ENCODE results near the gene RTF1. TPM values are rescaled to one million over a fixed set of nuclear protein-coding genes. Genes with fewer than 3 reads are reported as not detected.

The RTF1 gene
- total RNA-seq, 2 experiments from 2014 or later = 38.1 to 39.2 TPM

GRCh38 chr15:41483519-41483918 is 66.6 kb downstream of the RTF1 start:
- DNase-seq (no peak), ATAC-seq (ENCODE audit: low read depth) (peak; percentile 74)
- Mint-ChIP-seq H3K9me3 (no peaks in the 10 kb centered on the region), H3K4me1 (peaks cover 20% of the 10 kb centered on the region), H3K36me3 (peaks cover 31% of the 10 kb centered on the region), H3K27ac (peak overlapping the region; percentile 71), H3K4me3 (peak overlapping the region; percentile 71), H3K27me3 (peaks cover 3% of the 10 kb centered on the region)
- POLR2A ChIA-PET = no interaction called here

GRCh38 chr15:41484937-41485625 is 68.2 kb downstream of the RTF1 start:
- Mint-ChIP-seq H3K27ac (no peak overlapping the region), H3K27me3 (peaks cover 3% of the 10 kb centered on the region), H3K9me3 (no peaks in the 10 kb centered on the region), H3K36me3 (peaks cover 24% of the 10 kb centered on the region), H3K4me3 (no peak overlapping the region), H3K4me1 (peaks cover 20% of the 10 kb centered on the region)
- POLR2A ChIA-PET = no interaction called here
- DNase-seq (no peak), ATAC-seq (ENCODE audit: low read depth) (no peak)

GRCh38 chr15:41486286-41486685 is 69.4 kb downstream of the RTF1 start:
- peaks cover 30% of the 10 kb centered on the region for H3K4me1 Mint-ChIP-seq
- POLR2A ChIA-PET = no interaction called here

DNA sequence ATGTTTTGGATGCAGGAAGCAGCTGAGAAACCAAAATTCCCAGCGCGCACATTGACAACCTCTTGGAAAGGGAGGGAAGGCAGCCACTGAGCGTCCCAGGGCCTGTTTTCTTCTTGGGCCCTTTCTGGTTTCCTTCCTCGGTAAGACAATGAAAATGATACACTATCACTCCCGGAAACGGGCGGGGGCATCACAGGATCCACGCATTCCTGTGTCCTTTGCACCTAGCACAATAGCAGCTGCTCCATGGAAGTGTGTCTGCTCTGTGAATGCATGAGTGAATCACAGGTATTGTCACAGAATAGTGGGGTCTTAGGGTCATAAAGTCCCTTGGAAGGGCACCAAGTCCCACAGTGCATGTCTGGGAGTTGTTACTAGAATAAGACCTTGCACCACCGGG is 70.5 kb downstream of the RTF1 start:
- H3K4me3 Mint-ChIP-seq = no peak overlapping the region
- H3K9me3 Mint-ChIP-seq = no peaks in the 10 kb centered on the region
- H3K27me3 Mint-ChIP-seq = peaks cover 15% of the 10 kb centered on the region
- ATAC-seq (ENCODE audit: low read depth) (no peak), DNase-seq (no peak)
- peaks cover 9% of the 10 kb centered on the region for H3K36me3 Mint-ChIP-seq
- H3K27ac Mint-ChIP-seq = no peak overlapping the region
- POLR2A ChIA-PET = no interaction called here
- H3K4me1 Mint-ChIP-seq = peaks cover 35% of the 10 kb centered on the region

More at GRCh38 chr15:41486286-41486685, 69.4 kb downstream of the RTF1 start:
- Mint-ChIP-seq H3K4me3 (no peak overlapping the region), H3K27ac (no peak overlapping the region), H3K27me3 (peaks cover 4% of the 10 kb centered on the region), H3K36me3 (peaks cover 16% of the 10 kb centered on the region), H3K9me3 (no peaks in the 10 kb centered on the region)
- DNase-seq = no peak
- ATAC-seq (ENCODE audit: low read depth) = no peak

- Mint-ChIP-seq H3K27me3 (peaks cover 19% of the 10 kb centered on the region), H3K4me1 (peaks cover 37% of the 10 kb centered on the region), H3K27ac (peak overlapping the region; percentile 63), H3K9me3 (no peaks in the 10 kb centered on the region), H3K36me3 (peaks cover 6% of the 10 kb centered on the region), H3K4me3 (peak overlapping the region; percentile 44)
- ATAC-seq (ENCODE audit: low read depth) = no peak
- no peak for DNase-seq
- POLR2A ChIA-PET = no interaction called here
Observed at GRCh38 chr15:41487802-41488201, 70.9 kb downstream of the RTF1 start.

DNA sequence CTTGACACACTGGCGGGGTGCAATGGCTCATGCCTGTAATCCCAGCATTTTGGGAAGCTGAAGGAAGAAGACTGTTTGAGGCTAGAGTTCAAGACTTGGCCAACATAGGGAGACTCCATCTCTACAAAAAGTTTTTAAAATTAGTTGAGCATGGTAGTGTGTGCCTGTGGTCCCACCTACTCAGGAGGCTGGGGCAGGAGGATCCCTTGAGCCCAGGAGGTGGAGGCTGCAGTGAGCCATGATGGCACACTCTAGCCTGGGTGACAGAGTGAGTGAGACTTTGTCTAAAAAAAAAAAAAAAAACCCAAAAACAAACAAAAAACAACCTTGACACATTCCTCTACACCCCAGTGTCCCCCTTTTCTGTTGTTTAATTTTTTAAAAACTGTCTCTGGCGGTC is 72.7 kb downstream of the RTF1 start:
- no peak overlapping the region for H3K27ac Mint-ChIP-seq
- peaks cover 2% of the 10 kb centered on the region for H3K36me3 Mint-ChIP-seq
- H3K4me1 Mint-ChIP-seq = peaks cover 26% of the 10 kb centered on the region
- no peak overlapping the region for H3K4me3 Mint-ChIP-seq
- DNase-seq = no peak
- ATAC-seq (ENCODE audit: low read depth) = no peak
- H3K27me3 Mint-ChIP-seq = peaks cover 24% of the 10 kb centered on the region
- no peaks in the 10 kb centered on the region for H3K9me3 Mint-ChIP-seq
- POLR2A ChIA-PET = interaction anchor here (0.7 kb wide), 1 partner anchor 37 kb away, joined by 5 read pairs; no protein-coding TSS in a partner anchor

- no peaks in the 10 kb centered on the region for H3K9me3 Mint-ChIP-seq
- DNase-seq = no peak
- peaks cover 2% of the 10 kb centered on the region for H3K36me3 Mint-ChIP-seq
- H3K27ac Mint-ChIP-seq = no peak overlapping the region
- H3K4me1 Mint-ChIP-seq = peaks cover 26% of the 10 kb centered on the region
- POLR2A ChIA-PET = interaction anchor here (0.7 kb wide), 1 partner anchor 37 kb away, joined by 5 read pairs; no protein-coding TSS in a partner anchor
- no peak overlapping the region for H3K4me3 Mint-ChIP-seq
- peaks cover 29% of the 10 kb centered on the region for H3K27me3 Mint-ChIP-seq
- ATAC-seq (ENCODE audit: low read depth) = peak; percentile 62
Observed at GRCh38 chr15:41490355-41490754, 73.5 kb downstream of the RTF1 start.

DNA sequence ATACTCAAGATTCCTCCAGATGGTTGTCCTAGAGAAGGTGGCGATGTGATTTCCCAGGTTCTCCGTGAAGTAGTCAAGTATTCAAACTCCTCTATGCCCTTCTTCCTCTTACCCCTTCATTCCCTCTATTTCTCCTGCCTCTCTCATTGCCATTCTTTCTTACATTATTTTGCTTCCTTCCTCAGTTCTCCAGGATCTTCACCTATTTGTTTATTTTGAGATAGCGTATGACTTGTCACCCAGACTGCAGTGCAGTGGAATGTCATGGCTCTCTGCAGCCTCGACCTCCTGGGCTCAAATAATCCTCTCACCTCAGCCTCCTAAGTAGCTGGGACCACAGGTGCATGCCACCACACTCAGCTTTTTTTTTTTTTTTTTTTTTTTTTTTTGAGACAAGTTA is 75.0 kb downstream of the RTF1 start:
- peaks cover 26% of the 10 kb centered on the region for H3K4me1 Mint-ChIP-seq

GRCh38 chr15:41492597-41493204 is 75.8 kb downstream of the RTF1 start:
- Mint-ChIP-seq H3K36me3 (peaks cover 2% of the 10 kb centered on the region), H3K27me3 (peaks cover 45% of the 10 kb centered on the region), H3K4me3 (peak overlapping the region; percentile 78), H3K9me3 (no peaks in the 10 kb centered on the region), H3K27ac (no peak overlapping the region), H3K4me1 (peaks cover 25% of the 10 kb centered on the region)
- DNase-seq (no peak), ATAC-seq (ENCODE audit: low read depth) (no peak)
- POLR2A ChIA-PET = interaction anchor here (1.2 kb wide), 1 partner anchor 168 kb away, joined by 6 read pairs; the partner anchor contains the start of gene MGA

More for the DNA sequence above, 75.0 kb downstream of the RTF1 start:
- no peak for DNase-seq
- Mint-ChIP-seq H3K27ac (no peak overlapping the region), H3K9me3 (no peaks in the 10 kb centered on the region), H3K36me3 (peaks cover 2% of the 10 kb centered on the region), H3K4me3 (no peak overlapping the region), H3K27me3 (peaks cover 38% of the 10 kb centered on the region)
- POLR2A ChIA-PET = no interaction called here
- no peak for ATAC-seq (ENCODE audit: low read depth)

DNA sequence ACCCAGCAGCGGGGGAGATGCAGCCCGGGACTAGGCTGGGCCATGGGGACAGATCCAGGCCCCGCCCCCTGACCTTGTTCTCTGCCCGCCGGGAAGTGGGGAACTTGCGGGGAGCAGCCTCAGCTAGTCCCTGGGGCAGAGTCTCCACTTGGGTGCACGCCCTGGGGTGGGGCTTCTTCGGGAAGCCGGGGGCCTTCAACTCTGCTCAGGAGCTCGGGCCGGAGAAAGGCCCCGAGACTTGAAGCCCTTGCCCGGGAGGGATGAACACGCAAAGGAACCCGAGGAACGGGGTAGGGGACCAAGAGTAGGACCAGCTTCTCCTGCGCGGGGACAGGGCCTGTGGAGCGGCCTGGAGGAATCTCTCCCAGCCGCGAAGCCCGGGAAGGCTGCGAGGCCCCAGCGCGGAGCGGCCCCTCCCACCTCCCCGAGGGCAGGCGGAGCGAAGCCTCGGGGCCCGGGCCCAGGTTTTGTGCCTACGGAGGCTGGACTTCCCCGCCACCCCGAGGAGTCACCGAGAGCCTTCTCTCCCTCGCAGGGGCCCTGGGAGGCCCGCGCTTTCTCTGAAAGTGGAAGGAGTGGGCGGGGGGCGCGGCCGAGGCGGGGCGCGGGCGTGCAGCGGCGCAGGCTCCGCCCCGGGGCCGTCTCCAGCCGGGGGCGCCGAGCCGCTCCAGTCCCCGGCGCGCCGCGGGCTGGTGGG is 76.5 kb downstream of the RTF1 start, which contains the start of gene ITPKA:
ITPKA (plus strand) TSS at position 670 of the 697 bp plus-strand sequence. CDS start 54 bp downstream, outside the sequence.
- no peak within 1 kb of the TSS for H3K27ac Mint-ChIP-seq
- POLR2A ChIA-PET = interaction anchor here (1.2 kb wide), 1 partner anchor 167 kb away, joined by 6 read pairs; the partner anchor contains the start of gene MGA
- H3K36me3 Mint-ChIP-seq = peaks cover 2% of the 10 kb centered on the region
- H3K4me3 Mint-ChIP-seq = peak within 1 kb of the TSS; percentile 78
- peaks cover 21% of the 10 kb centered on the region for H3K4me1 Mint-ChIP-seq
- DNase-seq (peak; percentile 80), ATAC-seq (ENCODE audit: low read depth) (peak; percentile 53)
- no peaks in the 10 kb centered on the region for H3K9me3 Mint-ChIP-seq
- H3K27me3 Mint-ChIP-seq = peaks cover 50% of the 10 kb centered on the region

DNA sequence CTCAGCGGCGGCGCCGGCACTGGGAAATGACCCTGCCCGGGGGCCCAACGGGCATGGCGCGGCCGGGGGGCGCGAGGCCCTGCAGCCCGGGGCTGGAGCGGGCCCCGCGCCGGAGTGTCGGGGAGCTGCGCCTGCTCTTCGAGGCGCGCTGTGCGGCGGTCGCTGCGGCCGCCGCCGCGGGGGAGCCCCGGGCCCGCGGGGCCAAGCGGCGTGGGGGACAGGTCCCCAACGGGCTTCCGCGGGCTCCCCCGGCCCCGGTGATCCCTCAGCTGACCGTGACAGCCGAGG is 77.0 kb downstream of the RTF1 start:
- ATAC-seq (ENCODE audit: low read depth) = no peak

GRCh38 chr15:41494190-41494921 is 77.5 kb downstream of the RTF1 start:
- peak; percentile 63 for DNase-seq
- H3K4me1 Mint-ChIP-seq = peaks cover 21% of the 10 kb centered on the region
- H3K4me3 Mint-ChIP-seq = peak overlapping the region; percentile 57
- H3K36me3 Mint-ChIP-seq = peaks cover 2% of the 10 kb centered on the region
- ATAC-seq (ENCODE audit: low read depth) = peak; percentile 11
- H3K27ac Mint-ChIP-seq = no peak overlapping the region
- POLR2A ChIA-PET = interaction anchor here (0.8 kb wide), 1 partner anchor 18 kb away, joined by 3 read pairs; no protein-coding TSS in a partner anchor
- no peaks in the 10 kb centered on the region for H3K9me3 Mint-ChIP-seq
- H3K27me3 Mint-ChIP-seq = peaks cover 60% of the 10 kb centered on the region

More for the DNA sequence above, 77.0 kb downstream of the RTF1 start:
- POLR2A ChIA-PET = no interaction called here
- Mint-ChIP-seq H3K4me3 (no peak overlapping the region), H3K27ac (no peak overlapping the region), H3K9me3 (no peaks in the 10 kb centered on the region), H3K4me1 (peaks cover 21% of the 10 kb centered on the region), H3K36me3 (peaks cover 2% of the 10 kb centered on the region), H3K27me3 (peaks cover 55% of the 10 kb centered on the region)
- DNase-seq = no peak

Measured in activated naive CD8-positive, alpha-beta T cell treated with anti-CD3 and anti-CD28 coated beads, Interleukin-2, amount 10 ng/mL, durations not matched to agents 7 days and 5 days (primary cell).